HepG2 (cell line): Measurements from ENCODE around the gene WDFY1. TPM values are rescaled to one million over a fixed set of nuclear protein-coding genes. Genes with fewer than 3 reads are reported as not detected.

Experiments
- ARHGAP35 ChIP-seq: sonication (generic); formaldehyde crosslinking; IDR thresholded peaks from 2 replicates; pipeline ENCODE4 v1.9.0; 2022; ENCODE audit warnings: mild to moderate bottlenecking, inconsistent platforms, moderate library complexity, missing genetic modification reagents, borderline replicate concordance
- FIP1L1 ChIP-seq: fragments of 200-400 bp; formaldehyde crosslinking; IDR thresholded peaks from 2 replicates; pipeline ENCODE4 v1.6.1; 2018; ENCODE audit warnings: low read depth, mild to moderate bottlenecking, low read length, moderate library complexity, borderline replicate concordance; ENCODE audit not compliant: insufficient read depth
- IRX3 ChIP-seq: sonication (generic); formaldehyde crosslinking; IDR thresholded peaks from 2 replicates; pipeline ENCODE4 v1.8.1; 2023; ENCODE audit warnings: mild to moderate bottlenecking, low read depth, missing genetic modification reagents, borderline replicate concordance
- ISX ChIP-seq: sonication (generic); formaldehyde crosslinking; conservative IDR thresholded peaks from 2 replicates; pipeline ENCODE4 v1.5.0; 2020; ENCODE audit warnings: missing genetic modification reagents
- KDM4B ChIP-seq: sonication (generic); formaldehyde crosslinking; IDR thresholded peaks from 2 replicates; pipeline ENCODE4 v1.4.0; 2020; ENCODE audit warnings: missing genetic modification reagents
- RXRB ChIP-seq: IDR thresholded peaks from 2 replicates; pipeline ENCODE4 v1.6.1; 2016; ENCODE audit warnings: borderline replicate concordance, missing genetic modification reagents, missing compliant biosample characterization
- U2AF1 ChIP-seq: fragments of 200-400 bp; formaldehyde crosslinking; optimal IDR thresholded peaks from 2 replicates; pipeline ENCODE3; 2017; ENCODE audit warnings: mild to moderate bottlenecking, low read depth, low read length
- XBP1 ChIP-seq: sonication (generic); formaldehyde crosslinking; IDR thresholded peaks from 2 replicates; pipeline ENCODE4 v1.5.0; 2020; ENCODE audit warnings: missing genetic modification reagents
- YEATS4 ChIP-seq: sonication (generic); formaldehyde crosslinking; IDR thresholded peaks from 2 replicates; pipeline ENCODE4 v1.4.0; 2020; ENCODE audit warnings: missing genetic modification reagents, borderline replicate concordance
- ZBTB39 ChIP-seq: sonication (generic); formaldehyde crosslinking; IDR thresholded peaks from 2 replicates; pipeline ENCODE4 v1.5.0; 2020; ENCODE audit warnings: missing genetic modification reagents
- ZNF33B ChIP-seq: sonication (generic); formaldehyde crosslinking; IDR thresholded peaks from 2 replicates; pipeline ENCODE4 v1.5.1; 2020; ENCODE audit warnings: mild to moderate bottlenecking, missing genetic modification reagents
- ZNF414 ChIP-seq: sonication (generic); formaldehyde crosslinking; IDR thresholded peaks from 2 replicates; pipeline ENCODE4 v1.5.0; 2020; ENCODE audit warnings: missing genetic modification reagents
- polyA plus RNA-seq, 8 experiments: library from polyadenylated mRNA; depleted of rRNA in 3 of 8; stranded (reverse) in 7 of 8; unstranded in 1 of 8; fragments of >200 nt; fragmentation: Illumina TruSeq in 4 of 8; extraction: Trizol in 4 of 8; gene quantifications; 2 replicates each; pipeline versions ENCODE4 v1.2.1 to v1.2.3, GENCODE V29; 2011 to 2016; ENCODE audit warnings: low read depth in 4 of 8, missing spikeins in 1 of 8, mixed read lengths in 1 of 8; ENCODE audit not compliant: insufficient read depth in 1 of 8
- total RNA-seq, 5 experiments: library from RNA; depleted of rRNA; stranded (reverse); fragments of >200 nt; fragmentation: Illumina TruSeq; extraction: Trizol; gene quantifications; 2 replicates each; pipeline ENCODE4 v1.2.3, GENCODE V29; 2016; ENCODE audit warnings: low read depth in 1 of 5
- TF ChIP-seq, protein P1 (sequence below): sonication (generic); formaldehyde crosslinking; IDR thresholded peaks from 2 replicates; pipeline ENCODE4 v1.8.1; 2022; ENCODE audit warnings: mild to moderate bottlenecking, missing genetic modification reagents
- TF ChIP-seq, protein P2 (sequence below): sonication (generic); formaldehyde crosslinking; conservative IDR thresholded peaks from 2 replicates; pipeline ENCODE4 v1.4.0; 2020; ENCODE audit warnings: mild to moderate bottlenecking, missing genetic modification reagents, moderate library complexity
- TF ChIP-seq, protein P3 (sequence below): conservative IDR thresholded peaks from 2 replicates; pipeline ENCODE4 v1.6.1; 2018; ENCODE audit warnings: missing genetic modification reagents
- TF ChIP-seq, protein P4 (sequence below): sonication (generic); formaldehyde crosslinking; IDR thresholded peaks from 2 replicates; pipeline ENCODE4 v1.8.1; 2023; ENCODE audit warnings: mild to moderate bottlenecking, moderate library complexity, missing genetic modification reagents
- TF ChIP-seq, protein P5 (sequence below): sonication (generic); formaldehyde crosslinking; IDR thresholded peaks from 2 replicates; pipeline ENCODE4 v1.4.0; 2020; ENCODE audit warnings: mild to moderate bottlenecking, missing genetic modification reagents

Gene WDFY1
- total and polyA plus RNA-seq, 2 of the 13 experiments (the other 11 are each of a cell fraction or from before 2014, with no cell fraction given): 77.0 to 78.4 TPM

- TF ChIP-seq ZBTB39 (CRISPR knock-in tag): peak; percentile 76; the same call in 1 of the 2 replicates
- peak; percentile 94; the same call in 1 of the 2 replicates for TF ChIP-seq FIP1L1
- TF ChIP-seq, protein P1, sequence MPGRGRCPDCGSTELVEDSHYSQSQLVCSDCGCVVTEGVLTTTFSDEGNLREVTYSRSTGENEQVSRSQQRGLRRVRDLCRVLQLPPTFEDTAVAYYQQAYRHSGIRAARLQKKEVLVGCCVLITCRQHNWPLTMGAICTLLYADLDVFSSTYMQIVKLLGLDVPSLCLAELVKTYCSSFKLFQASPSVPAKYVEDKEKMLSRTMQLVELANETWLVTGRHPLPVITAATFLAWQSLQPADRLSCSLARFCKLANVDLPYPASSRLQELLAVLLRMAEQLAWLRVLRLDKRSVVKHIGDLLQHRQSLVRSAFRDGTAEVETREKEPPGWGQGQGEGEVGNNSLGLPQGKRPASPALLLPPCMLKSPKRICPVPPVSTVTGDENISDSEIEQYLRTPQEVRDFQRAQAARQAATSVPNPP (CRISPR knock-in tag): peak; percentile 98
- TF ChIP-seq ZNF414 (CRISPR knock-in tag): peak; percentile 97
- TF ChIP-seq, protein P2, sequence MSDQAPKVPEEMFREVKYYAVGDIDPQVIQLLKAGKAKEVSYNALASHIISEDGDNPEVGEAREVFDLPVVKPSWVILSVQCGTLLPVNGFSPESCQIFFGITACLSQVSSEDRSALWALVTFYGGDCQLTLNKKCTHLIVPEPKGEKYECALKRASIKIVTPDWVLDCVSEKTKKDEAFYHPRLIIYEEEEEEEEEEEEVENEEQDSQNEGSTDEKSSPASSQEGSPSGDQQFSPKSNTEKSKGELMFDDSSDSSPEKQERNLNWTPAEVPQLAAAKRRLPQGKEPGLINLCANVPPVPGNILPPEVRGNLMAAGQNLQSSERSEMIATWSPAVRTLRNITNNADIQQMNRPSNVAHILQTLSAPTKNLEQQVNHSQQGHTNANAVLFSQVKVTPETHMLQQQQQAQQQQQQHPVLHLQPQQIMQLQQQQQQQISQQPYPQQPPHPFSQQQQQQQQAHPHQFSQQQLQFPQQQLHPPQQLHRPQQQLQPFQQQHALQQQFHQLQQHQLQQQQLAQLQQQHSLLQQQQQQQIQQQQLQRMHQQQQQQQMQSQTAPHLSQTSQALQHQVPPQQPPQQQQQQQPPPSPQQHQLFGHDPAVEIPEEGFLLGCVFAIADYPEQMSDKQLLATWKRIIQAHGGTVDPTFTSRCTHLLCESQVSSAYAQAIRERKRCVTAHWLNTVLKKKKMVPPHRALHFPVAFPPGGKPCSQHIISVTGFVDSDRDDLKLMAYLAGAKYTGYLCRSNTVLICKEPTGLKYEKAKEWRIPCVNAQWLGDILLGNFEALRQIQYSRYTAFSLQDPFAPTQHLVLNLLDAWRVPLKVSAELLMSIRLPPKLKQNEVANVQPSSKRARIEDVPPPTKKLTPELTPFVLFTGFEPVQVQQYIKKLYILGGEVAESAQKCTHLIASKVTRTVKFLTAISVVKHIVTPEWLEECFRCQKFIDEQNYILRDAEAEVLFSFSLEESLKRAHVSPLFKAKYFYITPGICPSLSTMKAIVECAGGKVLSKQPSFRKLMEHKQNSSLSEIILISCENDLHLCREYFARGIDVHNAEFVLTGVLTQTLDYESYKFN: peak; percentile 82
- TF ChIP-seq ISX (CRISPR knock-in tag): no peak
- TF ChIP-seq ZNF33B (CRISPR knock-in tag): peak; percentile 98
- TF ChIP-seq RXRB (CRISPR knock-in tag): peak; percentile 92
- peak; percentile 94 for TF ChIP-seq U2AF1
- TF ChIP-seq ARHGAP35 (CRISPR knock-in tag): peak; percentile 99
- peak; percentile 100 for TF ChIP-seq YEATS4
- TF ChIP-seq, protein P3, sequence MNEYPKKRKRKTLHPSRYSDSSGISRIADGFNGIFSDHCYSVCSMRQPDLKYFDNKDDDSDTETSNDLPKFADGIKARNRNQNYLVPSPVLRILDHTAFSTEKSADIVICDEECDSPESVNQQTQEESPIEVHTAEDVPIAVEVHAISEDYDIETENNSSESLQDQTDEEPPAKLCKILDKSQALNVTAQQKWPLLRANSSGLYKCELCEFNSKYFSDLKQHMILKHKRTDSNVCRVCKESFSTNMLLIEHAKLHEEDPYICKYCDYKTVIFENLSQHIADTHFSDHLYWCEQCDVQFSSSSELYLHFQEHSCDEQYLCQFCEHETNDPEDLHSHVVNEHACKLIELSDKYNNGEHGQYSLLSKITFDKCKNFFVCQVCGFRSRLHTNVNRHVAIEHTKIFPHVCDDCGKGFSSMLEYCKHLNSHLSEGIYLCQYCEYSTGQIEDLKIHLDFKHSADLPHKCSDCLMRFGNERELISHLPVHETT (CRISPR knock-in tag): peak; percentile 97
- TF ChIP-seq, protein P4, sequence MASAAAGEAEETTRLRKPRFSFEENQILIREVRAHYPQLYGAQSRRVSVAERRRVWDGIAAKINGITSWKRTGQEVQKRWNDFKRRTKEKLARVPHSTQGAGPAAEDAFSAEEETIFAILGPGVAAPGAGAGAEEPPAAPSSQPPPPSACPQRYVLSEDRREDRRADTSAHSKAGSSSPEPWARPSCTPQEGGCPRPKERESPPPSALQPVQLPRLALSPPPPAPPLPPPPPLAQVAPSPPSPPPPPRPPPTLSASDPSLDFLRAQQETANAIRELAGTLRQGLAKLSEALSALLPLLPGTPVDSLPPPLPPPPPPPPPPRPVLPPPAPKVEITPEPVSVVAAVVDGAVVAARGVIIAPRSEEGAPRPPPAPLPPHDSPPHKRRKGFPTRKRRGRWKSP (CRISPR knock-in tag): peak; percentile 99
- peak; percentile 96 for TF ChIP-seq IRX3 (CRISPR knock-in tag)
- TF ChIP-seq XBP1 (CRISPR knock-in tag): peak; percentile 89
- TF ChIP-seq, protein P5, sequence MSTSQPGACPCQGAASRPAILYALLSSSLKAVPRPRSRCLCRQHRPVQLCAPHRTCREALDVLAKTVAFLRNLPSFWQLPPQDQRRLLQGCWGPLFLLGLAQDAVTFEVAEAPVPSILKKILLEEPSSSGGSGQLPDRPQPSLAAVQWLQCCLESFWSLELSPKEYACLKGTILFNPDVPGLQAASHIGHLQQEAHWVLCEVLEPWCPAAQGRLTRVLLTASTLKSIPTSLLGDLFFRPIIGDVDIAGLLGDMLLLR (CRISPR knock-in tag): peak; percentile 96
- peak; percentile 90; the same call in 1 of the 2 replicates for TF ChIP-seq KDM4B (CRISPR knock-in tag)
These were observed 12.1 kb upstream of the WDFY1 start, which contains the start of gene MRPL44 (continued) for GRCh38 chr2:223957092-223957851.
